ENCODE measurements around the gene SNAPC5. TPM values are rescaled to one million over a fixed set of nuclear protein-coding genes. Genes with fewer than 3 reads are reported as not detected.
"Not testable (repeated sequence)": the region's sequence is repeated elsewhere in the genome, so short reads cannot be mapped to it uniquely, and the experiment has no call there.

SNAPC5 gene
- total RNA-seq, 2 donors from 2014 or later, result 21.8 to 30.8 TPM

GRCh38 chr15:66503780-66504562, 6.4 kb upstream of the SNAPC5 start:
- Mint-ChIP-seq H3K9me3 (no peaks in the 10 kb centered on the region), H3K27ac (peak overlapping the region; percentile 93), H3K27me3 (no peaks in the 10 kb centered on the region), H3K4me1 (ENCODE audit: low read depth in 2 of 2) (peaks cover 30 to 44% of the 10 kb centered on the region in 2 donors), H3K36me3 (peaks cover 40% of the 10 kb centered on the region), H3K4me3 (peak overlapping the region; percentile 94)
- ATAC-seq (no peak), DNase-seq (ENCODE audit: low spot score) (no peak)

- H3K27me3 Mint-ChIP-seq; DNase-seq (ENCODE audit: low spot score); H3K9me3 Mint-ChIP-seq; ATAC-seq: not testable (repeated sequence)
- H3K27ac Mint-ChIP-seq, result peak overlapping the region; percentile 93
- peak overlapping the region; percentile 94 for H3K4me3 Mint-ChIP-seq
- peaks cover 31 to 47% of the 10 kb centered on the region in 2 donors for H3K4me1 Mint-ChIP-seq (ENCODE audit: low read depth in 2 of 2)
- peaks cover 42% of the 10 kb centered on the region for H3K36me3 Mint-ChIP-seq
These were observed 5.6 kb upstream of the SNAPC5 start for GRCh38 chr15:66503041-66503648.

- Mint-ChIP-seq H3K27me3 (no peaks in the 10 kb centered on the region), H3K4me1 (ENCODE audit: low read depth in 2 of 2) (peaks cover 36 to 51% of the 10 kb centered on the region in 2 donors), H3K4me3 (peak overlapping the region; percentile 94), H3K9me3 (no peaks in the 10 kb centered on the region), H3K36me3 (peaks cover 46% of the 10 kb centered on the region), H3K27ac (peak overlapping the region; percentile 93)
- DNase-seq (ENCODE audit: low spot score) (no peak), ATAC-seq (no peak)
These were observed 4.9 kb upstream of the SNAPC5 start for GRCh38 chr15:66502491-66502890.

- Mint-ChIP-seq H3K27ac (peak overlapping the region; percentile 15 to 52), H3K36me3 (peaks cover 50% of the 10 kb centered on the region), H3K4me1 (ENCODE audit: low read depth in 2 of 2) (peaks cover 35 to 46% of the 10 kb centered on the region in 2 donors), H3K4me3 (peak overlapping the region; percentile 30)
- not testable (repeated sequence) for H3K27me3 Mint-ChIP-seq; DNase-seq (ENCODE audit: low spot score); H3K9me3 Mint-ChIP-seq; ATAC-seq
These were observed 2.8 kb upstream of the SNAPC5 start for GRCh38 chr15:66500346-66500745.

- peak overlapping the region; percentile 93 for H3K4me3 Mint-ChIP-seq
These were observed 1.2 kb upstream of the SNAPC5 start for GRCh38 chr15:66498501-66499386.

GRCh38 chr15:66496951-66497501, 536 bp downstream of the SNAPC5 start:
- peak; percentile 51 to 56 for ATAC-seq
- Mint-ChIP-seq H3K4me3 (peak overlapping the region; percentile 93), H3K27ac (peak overlapping the region; percentile 85 to 94), H3K9me3 (no peaks in the 10 kb centered on the region), H3K4me1 (ENCODE audit: low read depth in 2 of 2) (peaks cover 25 to 29% of the 10 kb centered on the region in 2 donors), H3K36me3 (peaks cover 39% of the 10 kb centered on the region), H3K27me3 (no peaks in the 10 kb centered on the region)
- no peak for DNase-seq (ENCODE audit: low spot score)

More at GRCh38 chr15:66498501-66499386, 1.2 kb upstream of the SNAPC5 start:
- Mint-ChIP-seq H3K27ac (peak overlapping the region; percentile 85 to 94), H3K27me3 (no peaks in the 10 kb centered on the region), H3K4me1 (ENCODE audit: low read depth in 2 of 2) (peaks cover 34 to 41% of the 10 kb centered on the region in 2 donors), H3K36me3 (peaks cover 46% of the 10 kb centered on the region), H3K9me3 (no peaks in the 10 kb centered on the region)
- no peak for DNase-seq (ENCODE audit: low spot score)
- ATAC-seq, result no peak

- H3K27ac Mint-ChIP-seq, result peak overlapping the region; percentile 21 to 27
- DNase-seq (ENCODE audit: low spot score) (no peak), ATAC-seq (no peak)
- no peaks in the 10 kb centered on the region for H3K9me3 Mint-ChIP-seq
- H3K4me3 Mint-ChIP-seq, result no peak overlapping the region
- peaks cover 27% of the 10 kb centered on the region for H3K36me3 Mint-ChIP-seq
- H3K27me3 Mint-ChIP-seq, result no peaks in the 10 kb centered on the region
- H3K4me1 Mint-ChIP-seq (ENCODE audit: low read depth in 2 of 2), result peaks cover 16 to 19% of the 10 kb centered on the region in 2 donors
These were observed 3.3 kb downstream of the SNAPC5 start for GRCh38 chr15:66494262-66494661.

- Mint-ChIP-seq H3K27ac (no peak overlapping the region), H3K9me3 (no peaks in the 10 kb centered on the region)
- ATAC-seq, result no peak
These were observed 5.7 kb downstream of the SNAPC5 start for GRCh38 chr15:66491846-66492245.

GRCh38 chr15:66489179-66489791, 8.3 kb downstream of the SNAPC5 start:
- no peak overlapping the region for H3K27ac Mint-ChIP-seq
- H3K4me3 Mint-ChIP-seq, result no peak overlapping the region
- H3K36me3 Mint-ChIP-seq, result peaks cover 10% of the 10 kb centered on the region
- H3K9me3 Mint-ChIP-seq, result no peaks in the 10 kb centered on the region
- peaks cover 2 to 7% of the 10 kb centered on the region in 2 donors for H3K4me1 Mint-ChIP-seq (ENCODE audit: low read depth in 2 of 2)
- H3K27me3 Mint-ChIP-seq, result no peaks in the 10 kb centered on the region
- DNase-seq (ENCODE audit: low spot score) (no peak), ATAC-seq (no peak)

More at GRCh38 chr15:66491846-66492245, 5.7 kb downstream of the SNAPC5 start:
- no peak for DNase-seq (ENCODE audit: low spot score)
- Mint-ChIP-seq H3K4me3 (no peak overlapping the region), H3K27me3 (no peaks in the 10 kb centered on the region), H3K36me3 (peaks cover 18% of the 10 kb centered on the region), H3K4me1 (ENCODE audit: low read depth in 2 of 2) (peaks cover 6 to 13% of the 10 kb centered on the region in 2 donors)

- Mint-ChIP-seq H3K36me3 (peaks cover 7% of the 10 kb centered on the region), H3K9me3 (no peaks in the 10 kb centered on the region), H3K4me1 (ENCODE audit: low read depth in 2 of 2) (peaks cover 0 to 5% of the 10 kb centered on the region in 2 donors), H3K4me3 (no peak overlapping the region), H3K27ac (no peak overlapping the region), H3K27me3 (no peaks in the 10 kb centered on the region)
- no peak for ATAC-seq
- DNase-seq (ENCODE audit: low spot score), result no peak
These were observed 9.0 kb downstream of the SNAPC5 start for GRCh38 chr15:66488525-66488924.

GRCh38 chr15:66486887-66487286, 10.7 kb downstream of the SNAPC5 start:
- no peak overlapping the region for H3K27ac Mint-ChIP-seq
- DNase-seq (ENCODE audit: low spot score), result no peak
- ATAC-seq, result no peak
- no peak overlapping the region for H3K4me3 Mint-ChIP-seq
- peaks cover 15% of the 10 kb centered on the region for H3K36me3 Mint-ChIP-seq
- no peaks in the 10 kb centered on the region for H3K9me3 Mint-ChIP-seq
- peaks cover 13 to 14% of the 10 kb centered on the region in 2 donors for H3K4me1 Mint-ChIP-seq (ENCODE audit: low read depth in 2 of 2)
- H3K27me3 Mint-ChIP-seq, result no peaks in the 10 kb centered on the region

- Mint-ChIP-seq H3K9me3 (no peaks in the 10 kb centered on the region), H3K4me1 (ENCODE audit: low read depth in 2 of 2) (peaks cover 13 to 24% of the 10 kb centered on the region in 2 donors), H3K27me3 (no peaks in the 10 kb centered on the region), H3K36me3 (peaks cover 21% of the 10 kb centered on the region), H3K4me3 (no peak overlapping the region), H3K27ac (peak overlapping the region in 1 of 2 donors; percentile 18)
- ATAC-seq (no peak), DNase-seq (ENCODE audit: low spot score) (no peak)
These were observed 12.9 kb downstream of the SNAPC5 start for GRCh38 chr15:66484539-66485112.

Data from natural killer cell treated with Interleukin-12 subunit alpha and Interleukin-12 subunit beta and Interleukin-15 and Interleukin-18, amount 100 ng/mL, for 72 hours (primary cell).